Endodermal cell (in vitro differentiated cells): ENCODE results near the gene TUBGCP2. TPM values are rescaled to one million over a fixed set of nuclear protein-coding genes. Genes with fewer than 3 reads are reported as not detected.
A peak's percentile ranks its signal among the peaks of the same experiment; 100 is the strongest.

ENCODE experiments used
- DNase-seq: peaks from one replicate; pipeline ENCODE4 v3.0.0-alpha.2; 2017
- H3K27ac ChIP-seq: 2 replicates; pipeline ENCODE4 v1.5.1; 2013; ENCODE audit warnings: mild to moderate bottlenecking, low read depth, low read length, moderate library complexity
- H3K27me3 ChIP-seq: 2 replicates; pipeline ENCODE4 v1.6.1; 2013; ENCODE audit warnings: mild to moderate bottlenecking, low read length, moderate library complexity; ENCODE audit not compliant: insufficient read depth, control insufficient read depth, poor library complexity, severe bottlenecking
- H3K36me3 ChIP-seq: 2 replicates; pipeline ENCODE4 v1.7.0; 2013; ENCODE audit warnings: mild to moderate bottlenecking, low read length, moderate library complexity; ENCODE audit not compliant: control insufficient read depth, insufficient read depth
- H3K4me1 ChIP-seq: one replicate; pipeline ENCODE4 v1.7.0; 2013; ENCODE audit warnings: low read length; ENCODE audit not compliant: control insufficient read depth, insufficient read depth
- H3K4me3 ChIP-seq: 2 replicates; pipeline ENCODE4 v1.5.1; 2013; ENCODE audit warnings: mild to moderate bottlenecking, low read length, moderate library complexity
- H3K9ac ChIP-seq: 2 replicates; pipeline ENCODE4 v1.6.1; 2013; ENCODE audit warnings: mild to moderate bottlenecking, low read length, moderate library complexity; ENCODE audit not compliant: poor library complexity, severe bottlenecking; ENCODE audit errors: extremely low read depth
- H3K9me3 ChIP-seq: 2 replicates; pipeline ENCODE4 v1.6.1; 2013; ENCODE audit warnings: mild to moderate bottlenecking, low read length, moderate library complexity; ENCODE audit not compliant: control insufficient read depth
- H3K27ac Mint-ChIP-seq: 2 replicates; pipeline ENCODE4 v1.8.0; 2020; ENCODE audit warnings: mixed read lengths
- H3K27me3 Mint-ChIP-seq: 2 replicates; pipeline ENCODE4 v1.8.0; 2021; ENCODE audit warnings: mild to moderate bottlenecking, mixed read lengths; ENCODE audit not compliant: insufficient read depth
- H3K36me3 Mint-ChIP-seq: 2 replicates; pipeline ENCODE4 v1.8.0; 2020; ENCODE audit warnings: low read depth, mixed read lengths
- H3K4me1 Mint-ChIP-seq: 2 replicates; pipeline ENCODE4 v1.8.0; 2020; ENCODE audit warnings: mixed read lengths
- H3K4me3 Mint-ChIP-seq: 2 replicates; pipeline ENCODE4 v1.8.0; 2020; ENCODE audit warnings: mild to moderate bottlenecking, moderate library complexity, mixed read lengths
- H3K9me3 Mint-ChIP-seq: 2 replicates; pipeline ENCODE4 v1.8.0; 2020; ENCODE audit warnings: mild to moderate bottlenecking, mixed read lengths
- CTCF ChIP-seq: fragments of 200-600 bp; sonication (generic); conservative IDR thresholded peaks from 2 replicates; pipeline ENCODE4 v1.5.0; 2021; ENCODE audit warnings: antibody characterized with exemption, mild to moderate bottlenecking
- WGBS, 2 experiments: methylation state at CpG; one replicate each; pipeline versions ENCODE4 v1.1.5 to v1.1.7; 2013; ENCODE audit warnings: missing lambda C conversion rate in 2 of 2, mixed read lengths in 1 of 2; ENCODE audit not compliant: insufficient coverage in 1 of 2, insufficient read length in 1 of 2; 5-methylcytosine and 5-hydroxymethylcytosine counted together
- total RNA-seq, 2 donors: library from RNA; stranded (reverse); fragmentation: NEBNext Ultra II Directional in 1 of 2; extraction: Animal tissue kit (Norgen Biotek cat#: 25700) in 1 of 2; gene quantifications; 2 replicates in 1 of 2; 3 replicates in 1 of 2; pipeline ENCODE4 v1.2.1, GENCODE V29; 2021

The TUBGCP2 gene
- total RNA-seq, 2 donors from 2014 or later, result 52.8 to 63.0 TPM

GRCh38 chr10:133275684-133276092 is 33.0 kb downstream of the TUBGCP2 start:
- no peaks in the 10 kb centered on the region for H3K36me3 Mint-ChIP-seq
- H3K9me3 Mint-ChIP-seq, result no peaks in the 10 kb centered on the region
- 56 to 71% methylated on average over 6 to 12 of the region's 12 CpGs for WGBS, 2 experiments
- no peak overlapping the region for H3K27ac ChIP-seq
- H3K4me1 Mint-ChIP-seq, result no peaks in the 10 kb centered on the region
- H3K36me3 ChIP-seq, result peaks cover 5% of the 10 kb centered on the region
- H3K27me3 Mint-ChIP-seq, result peaks cover 6% of the 10 kb centered on the region
- no peak for DNase-seq
- H3K9ac ChIP-seq, result no peak overlapping the region
- no peak overlapping the region for H3K27ac Mint-ChIP-seq
- peak; percentile 39 for TF ChIP-seq CTCF
- H3K4me1 ChIP-seq, result peaks cover 4% of the 10 kb centered on the region
- peak overlapping the region; percentile 34 for H3K4me3 Mint-ChIP-seq
- no peak overlapping the region for H3K4me3 ChIP-seq
- peaks cover 9% of the 10 kb centered on the region for H3K27me3 ChIP-seq
- H3K9me3 ChIP-seq, result no peaks in the 10 kb centered on the region

- 75 to 86% methylated on average over 17 to 26 of the region's 26 CpGs for WGBS, 2 experiments
- H3K4me3 Mint-ChIP-seq, result no peak overlapping the region
- no peak for DNase-seq
- H3K36me3 ChIP-seq, result peaks cover under 1% of the 10 kb centered on the region
- peaks cover 9% of the 10 kb centered on the region for H3K27me3 ChIP-seq
- H3K27ac Mint-ChIP-seq, result no peak overlapping the region
- no peaks in the 10 kb centered on the region for H3K9me3 Mint-ChIP-seq
- no peak overlapping the region for H3K27ac ChIP-seq
- H3K4me1 ChIP-seq, result peaks cover 4% of the 10 kb centered on the region
- no peak overlapping the region for H3K4me3 ChIP-seq
- no peak for TF ChIP-seq CTCF
- H3K27me3 Mint-ChIP-seq, result peaks cover 6% of the 10 kb centered on the region
- H3K9ac ChIP-seq, result no peak overlapping the region
- no peaks in the 10 kb centered on the region for H3K36me3 Mint-ChIP-seq
- no peaks in the 10 kb centered on the region for H3K9me3 ChIP-seq
- H3K4me1 Mint-ChIP-seq, result no peaks in the 10 kb centered on the region
These were observed 33.7 kb downstream of the TUBGCP2 start for GRCh38 chr10:133274751-133275683.

GRCh38 chr10:133273534-133274143 is 35.0 kb downstream of the TUBGCP2 start:
- no peak for TF ChIP-seq CTCF
- no peaks in the 10 kb centered on the region for H3K4me1 Mint-ChIP-seq
- no peaks in the 10 kb centered on the region for H3K9me3 ChIP-seq
- no peak overlapping the region for H3K27ac Mint-ChIP-seq
- no peak overlapping the region for H3K27ac ChIP-seq
- H3K4me1 ChIP-seq, result peaks cover 4% of the 10 kb centered on the region
- H3K9me3 Mint-ChIP-seq, result no peaks in the 10 kb centered on the region
- no peak overlapping the region for H3K4me3 ChIP-seq
- H3K27me3 ChIP-seq, result peaks cover 9% of the 10 kb centered on the region
- WGBS, 2 experiments, result 92 to 93% methylated on average over 15 to 28 of the region's 28 CpGs
- DNase-seq, result no peak
- H3K36me3 ChIP-seq, result no peaks in the 10 kb centered on the region
- H3K36me3 Mint-ChIP-seq, result no peaks in the 10 kb centered on the region
- H3K27me3 Mint-ChIP-seq, result peaks cover 6% of the 10 kb centered on the region
- no peak overlapping the region for H3K4me3 Mint-ChIP-seq
- no peak overlapping the region for H3K9ac ChIP-seq
